HG02642 (cell line): ENCODE measurements around the gene INAFM2.
A peak's percentile ranks its signal among the peaks of the same experiment; 100 is the strongest.

Experiments
- ATAC-seq: cut with Tn5 transposase; IDR thresholded peaks from one replicate; pipeline ENCODE4 v1.9.1; 2021; ENCODE audit warnings: mild to moderate bottlenecking; ENCODE audit not compliant: unreplicated experiment, poor library complexity

INAFM2 gene

DNA sequence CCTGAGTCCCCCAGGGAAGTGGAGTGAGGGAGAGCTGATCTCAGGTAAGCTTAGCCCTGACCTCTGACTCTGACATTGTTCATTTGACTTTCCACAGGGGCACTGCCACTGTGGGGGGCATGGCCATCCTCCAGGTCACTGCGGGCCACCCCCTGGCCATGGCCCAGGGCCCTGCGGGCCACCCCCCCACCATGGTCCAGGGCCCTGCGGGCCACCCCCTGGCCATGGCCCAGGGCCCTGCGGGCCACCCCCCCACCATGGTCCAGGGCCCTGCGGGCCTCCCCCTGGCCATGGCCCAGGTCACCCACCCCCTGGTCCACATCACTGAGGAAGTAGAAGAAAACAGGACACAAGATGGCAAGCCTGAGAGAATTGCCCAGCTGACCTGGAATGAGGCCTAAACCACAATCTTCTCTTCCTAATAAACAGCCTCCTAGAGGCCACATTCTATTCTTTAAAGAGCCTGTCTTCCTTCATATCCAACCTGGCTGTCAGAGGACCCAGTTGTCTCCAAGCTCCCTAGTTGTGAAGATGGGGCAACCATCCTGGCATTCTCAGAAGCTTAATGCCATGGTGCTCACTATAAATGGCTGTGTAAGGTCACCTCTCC is 32.6 kb downstream of the INAFM2 start:
- ATAC-seq: no peak

- ATAC-seq: no peak
Measured at GRCh38 chr15:40357246-40357645, 33.8 kb downstream of the INAFM2 start.

DNA sequence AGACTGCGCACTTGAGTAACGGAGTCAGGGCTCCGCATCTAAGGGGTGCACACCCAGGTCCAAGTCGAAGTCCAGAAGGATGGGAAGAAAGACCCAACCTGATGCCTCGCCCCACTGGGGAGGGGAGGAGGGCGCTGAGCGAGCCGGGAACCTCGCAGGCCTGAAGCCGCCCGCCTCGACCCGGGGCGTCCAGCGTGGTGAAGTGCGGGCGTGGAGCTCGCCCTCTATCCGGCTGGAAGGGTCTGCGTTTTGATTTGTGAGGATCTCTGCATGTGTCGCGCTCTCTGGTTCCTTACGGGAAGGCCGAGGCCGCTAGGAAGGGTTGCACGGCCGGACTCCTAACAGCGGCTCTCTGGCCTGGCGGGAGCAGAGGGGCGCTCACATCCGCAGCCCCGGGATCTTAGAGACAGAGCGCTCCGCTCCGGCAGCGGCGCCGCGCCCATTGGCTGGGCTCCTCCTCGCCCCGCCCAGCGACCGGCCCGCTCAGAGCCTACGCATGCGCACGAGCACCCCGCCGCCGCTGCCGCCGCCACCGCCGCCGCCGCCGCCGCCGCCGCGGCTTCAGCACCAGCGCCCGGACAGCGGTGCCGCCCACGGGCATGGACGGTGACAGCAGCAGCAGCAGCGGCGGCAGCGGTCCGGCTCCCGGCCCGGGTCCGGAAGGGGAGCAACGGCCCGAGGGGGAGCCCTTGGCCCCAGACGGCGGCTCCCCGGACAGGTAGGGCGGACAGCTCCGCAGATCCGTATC is 34.4 kb downstream of the INAFM2 start, which contains the start of gene DISP2:
Gene DISP2, plus strand, starts transcription at position 497 of the 748 bp plus-strand sequence. Its CDS starts 103 bp downstream, at position 600.
- peak; percentile 88 for ATAC-seq

GRCh38 chr15:40358471-40359353 is 35.2 kb downstream of the INAFM2 start:
- ATAC-seq: no peak

DNA sequence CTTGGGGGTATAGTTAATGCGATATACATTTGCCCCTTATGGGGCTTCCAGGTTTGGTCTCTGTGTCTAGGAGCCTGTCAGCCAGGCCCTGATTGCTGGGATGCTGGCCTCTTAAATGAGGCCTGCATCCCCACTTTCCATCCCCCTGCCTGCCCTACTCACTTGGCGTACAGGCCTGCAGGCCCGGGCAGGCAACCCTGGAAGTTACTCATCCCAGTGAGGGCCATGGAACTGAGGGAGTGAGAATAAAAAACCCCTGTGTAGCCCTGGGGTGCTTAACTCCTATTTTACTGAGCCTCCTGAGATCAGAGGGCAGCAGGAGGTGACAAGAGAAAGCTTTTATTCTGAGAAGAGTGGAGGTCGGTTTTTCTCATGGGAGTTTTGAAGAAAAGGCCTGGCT is 36.5 kb downstream of the INAFM2 start:
- ATAC-seq: no peak

- ATAC-seq: no peak
Measured at GRCh38 chr15:40361640-40362039, 38.1 kb downstream of the INAFM2 start.

DNA sequence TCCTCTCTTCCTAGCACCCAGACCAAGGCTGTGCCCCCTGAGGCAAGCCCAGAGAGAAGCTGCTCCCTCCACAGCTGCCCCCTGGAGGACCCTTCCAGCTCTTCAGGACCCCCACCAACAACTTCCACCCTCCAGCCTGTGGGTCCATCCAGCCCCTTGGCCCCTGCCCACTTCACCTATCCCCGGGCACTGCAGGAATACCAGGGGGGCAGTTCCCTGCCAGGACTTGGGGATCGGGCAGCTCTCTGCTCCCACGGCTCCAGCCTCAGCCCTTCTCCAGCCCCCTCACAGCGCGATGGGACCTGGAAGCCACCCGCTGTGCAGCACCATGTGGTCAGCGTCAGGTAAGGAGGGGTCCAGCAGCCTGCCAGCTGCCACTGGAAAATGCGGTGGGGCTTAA is 40.1 kb downstream of the INAFM2 start:
- ATAC-seq: no peak

DNA sequence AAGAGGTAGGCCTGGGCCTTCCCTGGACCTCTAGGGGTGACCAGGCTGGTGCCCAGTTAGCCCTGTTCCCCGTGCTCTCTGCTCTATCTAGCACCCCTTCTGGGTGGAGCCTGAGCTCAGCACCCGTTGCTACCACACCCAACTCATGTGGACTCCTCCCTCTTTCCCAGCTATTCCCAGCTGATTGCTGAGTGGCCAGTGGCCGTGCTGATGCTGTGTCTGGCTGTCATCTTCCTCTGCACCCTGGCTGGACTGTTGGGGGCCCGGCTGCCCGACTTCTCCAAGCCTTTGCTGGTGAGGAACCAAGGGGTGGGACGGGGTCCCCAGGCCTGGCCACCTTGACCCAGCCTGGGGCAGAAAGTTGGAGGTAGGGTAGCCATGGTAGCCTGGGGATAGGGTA is 40.8 kb downstream of the INAFM2 start:
- ATAC-seq: no peak

DNA sequence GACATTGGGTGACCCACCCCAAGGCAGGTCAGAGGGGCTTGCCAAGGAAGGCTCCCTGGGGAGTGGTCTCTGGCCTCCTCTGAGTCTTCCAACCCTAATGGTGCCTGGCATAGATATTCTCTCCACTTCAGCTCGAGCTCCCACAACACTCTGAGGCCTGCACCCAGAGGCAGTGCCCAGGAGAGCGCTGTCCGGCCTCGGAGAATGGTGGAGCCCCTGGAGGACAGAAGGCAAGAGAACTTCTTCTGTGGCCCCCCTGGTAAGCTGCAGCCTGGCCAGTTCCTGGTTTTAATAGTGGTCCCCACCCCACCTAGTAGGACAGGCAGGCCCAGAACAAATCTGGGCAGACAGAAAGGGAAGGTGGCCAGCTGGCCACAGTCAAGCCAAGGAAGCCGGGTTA is 41.5 kb downstream of the INAFM2 start:
- no peak for ATAC-seq

DNA sequence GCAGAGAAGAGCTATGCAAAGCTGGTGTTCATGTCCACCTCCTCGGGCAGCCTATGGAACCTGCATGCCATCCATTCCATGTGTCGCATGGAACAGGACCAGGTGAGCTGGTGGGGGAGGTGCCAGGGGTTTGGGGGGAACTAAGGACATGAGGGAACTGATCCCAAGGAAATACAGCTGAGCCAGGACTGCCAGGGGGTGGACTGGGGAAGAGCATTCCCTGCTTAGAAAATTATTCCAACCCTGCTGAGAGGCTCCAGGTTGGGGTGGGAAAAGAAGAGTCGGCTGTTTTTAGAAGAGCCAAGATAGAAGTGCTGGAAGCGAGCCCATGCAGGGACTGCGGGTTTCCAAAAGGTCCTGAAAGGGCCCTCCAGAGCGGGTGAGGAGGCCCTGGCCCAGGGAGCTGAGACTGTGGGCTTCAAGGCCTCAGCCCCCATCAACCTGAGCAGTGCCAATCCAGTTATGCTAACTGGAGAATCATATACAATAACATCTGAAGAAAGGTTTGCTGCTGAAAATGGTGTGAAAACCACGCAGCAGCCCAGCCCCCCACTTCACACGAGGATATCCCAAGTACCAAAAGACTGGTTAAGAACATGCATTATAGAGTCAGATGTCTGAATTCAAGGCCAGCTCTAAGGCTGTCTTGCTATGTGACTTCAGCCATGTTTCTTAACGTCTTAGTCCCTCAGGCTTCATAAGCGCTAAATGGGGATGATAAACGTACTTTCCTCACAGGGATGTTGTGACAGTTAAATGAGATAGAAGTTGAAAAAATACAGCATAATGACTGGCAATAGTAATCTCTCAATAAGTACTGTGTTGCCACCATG is 42.3 kb downstream of the INAFM2 start:
- no peak for ATAC-seq

- no peak for ATAC-seq
Measured at GRCh38 chr15:40366457-40367370, 43.2 kb downstream of the INAFM2 start.

DNA sequence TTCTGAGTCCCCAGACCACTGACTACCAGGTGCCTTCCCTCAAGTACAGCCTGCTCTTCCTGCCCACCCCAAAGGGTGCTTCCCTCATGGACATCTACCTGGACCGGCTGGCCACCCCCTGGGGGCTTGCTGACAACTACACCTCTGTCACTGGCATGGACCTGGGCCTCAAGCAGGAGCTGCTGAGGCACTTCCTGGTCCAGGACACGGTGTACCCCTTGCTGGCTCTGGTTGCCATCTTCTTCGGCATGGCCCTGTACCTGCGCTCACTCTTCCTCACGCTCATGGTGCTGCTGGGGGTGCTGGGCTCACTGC is 43.8 kb downstream of the INAFM2 start:
- ATAC-seq: no peak

GRCh38 chr15:40367686-40368611 is 44.5 kb downstream of the INAFM2 start:
- ATAC-seq: peak; percentile 75

DNA sequence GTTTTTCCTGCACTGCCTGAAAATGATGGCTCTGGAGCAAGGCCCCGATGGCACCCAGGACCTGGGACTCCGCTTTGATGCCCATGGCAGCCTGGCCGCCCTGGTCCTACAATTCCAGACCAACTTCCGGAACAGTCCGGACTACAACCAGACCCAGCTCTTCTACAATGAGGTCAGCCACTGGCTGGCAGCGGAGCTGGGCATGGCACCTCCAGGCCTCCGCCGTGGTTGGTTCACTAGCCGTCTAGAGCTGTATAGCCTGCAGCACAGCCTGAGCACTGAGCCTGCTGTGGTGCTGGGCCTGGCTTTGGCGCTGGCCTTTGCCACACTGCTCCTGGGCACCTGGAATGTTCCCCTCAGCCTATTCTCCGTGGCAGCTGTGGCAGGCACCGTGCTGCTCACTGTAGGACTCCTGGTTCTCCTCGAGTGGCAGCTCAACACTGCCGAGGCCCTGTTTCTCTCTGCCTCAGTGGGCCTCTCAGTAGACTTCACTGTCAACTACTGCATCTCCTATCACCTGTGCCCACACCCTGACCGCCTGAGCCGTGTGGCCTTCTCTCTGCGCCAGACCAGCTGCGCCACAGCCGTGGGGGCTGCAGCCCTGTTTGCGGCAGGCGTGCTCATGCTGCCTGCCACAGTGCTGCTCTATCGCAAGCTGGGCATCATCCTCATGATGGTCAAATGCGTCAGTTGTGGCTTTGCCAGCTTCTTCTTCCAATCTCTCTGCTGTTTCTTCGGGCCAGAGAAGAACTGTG is 45.4 kb downstream of the INAFM2 start:
- no peak for ATAC-seq

- ATAC-seq: no peak
Measured at GRCh38 chr15:40369474-40369869, 46.0 kb downstream of the INAFM2 start.

GRCh38 chr15:40369971-40370370 is 46.5 kb downstream of the INAFM2 start:
- ATAC-seq: no peak

GRCh38 chr15:40372981-40373380 is 49.5 kb downstream of the INAFM2 start:
- ATAC-seq: no peak
